ENCODE data around the gene MYEF2.

- TF ChIP-seq POLR2A (IDR thresholded peaks at IDR 0.05) (no peak), CTCF (IDR thresholded peaks at IDR 0.05) (no peak), POLR2AphosphoS5 (IDR thresholded peaks at IDR 0.05) (no peak)
Measured at GRCh38 chr15:48202068-48202467, 24.0 kb upstream of the MYEF2 start.
